Chondrocyte (in vitro differentiated cells): ENCODE results near the gene RIPPLY1. TPM values are rescaled to one million over a fixed set of nuclear protein-coding genes. Genes with fewer than 3 reads are reported as not detected.

ENCODE experiments used
- DNase-seq: peaks from one replicate; pipeline ENCODE4 v3.0.0; 2021; ENCODE audit warnings: mixed read lengths, low spot score
- H3K27ac Mint-ChIP-seq: one replicate; pipeline ENCODE4 v1.8.0; 2021; ENCODE audit warnings: mild to moderate bottlenecking, moderate library complexity, mixed read lengths; ENCODE audit not compliant: unreplicated experiment
- H3K27me3 Mint-ChIP-seq: 2 replicates; pipeline ENCODE4 v1.8.0; 2021; ENCODE audit warnings: low read depth, mixed read lengths
- H3K36me3 Mint-ChIP-seq: 2 replicates; pipeline ENCODE4 v1.8.0; 2021; ENCODE audit warnings: low read depth, mixed read lengths
- H3K4me1 Mint-ChIP-seq: 2 replicates; pipeline ENCODE4 v1.8.0; 2021; ENCODE audit warnings: low read depth, mild to moderate bottlenecking, mixed read lengths
- H3K4me3 Mint-ChIP-seq: one replicate; pipeline ENCODE4 v1.8.0; 2021; ENCODE audit warnings: mild to moderate bottlenecking, moderate library complexity, mixed read lengths; ENCODE audit not compliant: unreplicated experiment
- H3K9me3 Mint-ChIP-seq: 2 replicates; pipeline ENCODE4 v1.8.0; 2021; ENCODE audit warnings: low read depth, mixed read lengths
- long read RNA-seq: library from polyadenylated mRNA; stranded (forward); transcript quantifications from one replicate; pipeline ENCODE4 v2.0.0, GENCODE V29; 2021
- total RNA-seq: library from RNA; stranded (reverse); gene quantifications from 3 replicates; pipeline ENCODE4 v1.2.1, GENCODE V29; 2021
- TF ChIP-seq, protein P1 (sequence below): fragments of 200-600 bp; sonication (generic); IDR thresholded peaks from 2 replicates; pipeline ENCODE4 v1.5.0; 2021; ENCODE audit warnings: antibody characterized with exemption, mild to moderate bottlenecking, moderate library complexity

Gene RIPPLY1
- not detected in 3 replicates for total RNA-seq
- long read RNA-seq: 0 reads

- Mint-ChIP-seq H3K27ac (no peak within 1 kb of the TSS), H3K27me3 (no peaks in the 10 kb centered on the region), H3K9me3 (no peaks in the 10 kb centered on the region)
These were observed at the start of gene RIPPLY1 for GRCh38 chrX:106903291-106903824. Gene RIPPLY1, minus strand, starts transcription at chrX:106903341. Its CDS starts 54 bp downstream, at chrX:106903287.

DNA sequence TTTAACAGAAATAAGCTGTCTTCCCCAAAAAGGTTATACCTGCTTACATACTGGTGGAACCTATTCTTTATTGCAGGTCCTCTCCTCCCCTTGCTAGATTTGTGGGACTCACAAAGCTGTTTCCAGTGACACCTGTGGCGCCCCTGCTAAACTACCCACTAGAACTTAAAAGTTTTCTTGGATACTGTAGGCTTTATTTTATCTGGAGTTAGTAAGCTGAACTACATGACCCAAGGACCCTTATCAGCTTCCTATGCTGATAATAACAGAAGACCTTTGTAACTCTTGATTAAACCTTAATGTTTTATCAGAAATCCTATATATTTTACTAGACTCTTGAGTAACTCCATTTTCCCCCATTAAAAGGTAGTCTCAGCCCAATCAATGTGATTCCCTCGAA, 49.4 kb upstream of the RIPPLY1 start:
- TF ChIP-seq, protein P1, sequence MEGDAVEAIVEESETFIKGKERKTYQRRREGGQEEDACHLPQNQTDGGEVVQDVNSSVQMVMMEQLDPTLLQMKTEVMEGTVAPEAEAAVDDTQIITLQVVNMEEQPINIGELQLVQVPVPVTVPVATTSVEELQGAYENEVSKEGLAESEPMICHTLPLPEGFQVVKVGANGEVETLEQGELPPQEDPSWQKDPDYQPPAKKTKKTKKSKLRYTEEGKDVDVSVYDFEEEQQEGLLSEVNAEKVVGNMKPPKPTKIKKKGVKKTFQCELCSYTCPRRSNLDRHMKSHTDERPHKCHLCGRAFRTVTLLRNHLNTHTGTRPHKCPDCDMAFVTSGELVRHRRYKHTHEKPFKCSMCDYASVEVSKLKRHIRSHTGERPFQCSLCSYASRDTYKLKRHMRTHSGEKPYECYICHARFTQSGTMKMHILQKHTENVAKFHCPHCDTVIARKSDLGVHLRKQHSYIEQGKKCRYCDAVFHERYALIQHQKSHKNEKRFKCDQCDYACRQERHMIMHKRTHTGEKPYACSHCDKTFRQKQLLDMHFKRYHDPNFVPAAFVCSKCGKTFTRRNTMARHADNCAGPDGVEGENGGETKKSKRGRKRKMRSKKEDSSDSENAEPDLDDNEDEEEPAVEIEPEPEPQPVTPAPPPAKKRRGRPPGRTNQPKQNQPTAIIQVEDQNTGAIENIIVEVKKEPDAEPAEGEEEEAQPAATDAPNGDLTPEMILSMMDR: no peak
- DNase-seq: no peak
- no peaks in the 10 kb centered on the region for H3K9me3 Mint-ChIP-seq
- H3K27ac Mint-ChIP-seq: no peak overlapping the region
- H3K4me1 Mint-ChIP-seq: peaks cover 13% of the 10 kb centered on the region
- H3K36me3 Mint-ChIP-seq: no peaks in the 10 kb centered on the region
- no peaks in the 10 kb centered on the region for H3K27me3 Mint-ChIP-seq
- H3K4me3 Mint-ChIP-seq: no peak overlapping the region

More at GRCh38 chrX:106903291-106903824, at the start of gene RIPPLY1:
- TF ChIP-seq, protein P1: no peak
- H3K4me1 Mint-ChIP-seq: no peaks in the 10 kb centered on the region
- no peak within 1 kb of the TSS for H3K4me3 Mint-ChIP-seq
- DNase-seq: no peak
- H3K36me3 Mint-ChIP-seq: peaks cover 2% of the 10 kb centered on the region

DNA sequence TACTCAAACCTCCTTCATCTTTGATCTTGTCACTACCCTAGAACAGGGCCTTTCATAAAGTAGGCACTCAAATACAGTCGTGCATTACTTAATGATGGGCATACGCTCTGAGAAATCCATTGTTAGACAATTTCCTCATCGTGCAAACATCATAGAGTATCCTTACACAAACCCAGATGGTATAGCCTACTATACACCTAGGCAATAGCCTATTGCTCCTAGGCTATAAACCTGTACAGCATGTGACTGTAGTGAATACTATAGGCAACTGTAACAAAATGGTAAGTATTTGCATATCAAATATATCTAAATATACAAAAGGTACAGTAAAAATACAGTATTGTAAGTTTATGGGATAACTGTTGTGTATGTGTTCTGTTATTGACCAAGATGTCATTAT, 48.9 kb upstream of the RIPPLY1 start:
- no peak overlapping the region for H3K27ac Mint-ChIP-seq
- no peak for DNase-seq
- no peaks in the 10 kb centered on the region for H3K9me3 Mint-ChIP-seq
- no peaks in the 10 kb centered on the region for H3K27me3 Mint-ChIP-seq
- TF ChIP-seq, protein P1: no peak
- H3K4me1 Mint-ChIP-seq: peaks cover 13% of the 10 kb centered on the region
- H3K36me3 Mint-ChIP-seq: no peaks in the 10 kb centered on the region
- no peak overlapping the region for H3K4me3 Mint-ChIP-seq

DNA sequence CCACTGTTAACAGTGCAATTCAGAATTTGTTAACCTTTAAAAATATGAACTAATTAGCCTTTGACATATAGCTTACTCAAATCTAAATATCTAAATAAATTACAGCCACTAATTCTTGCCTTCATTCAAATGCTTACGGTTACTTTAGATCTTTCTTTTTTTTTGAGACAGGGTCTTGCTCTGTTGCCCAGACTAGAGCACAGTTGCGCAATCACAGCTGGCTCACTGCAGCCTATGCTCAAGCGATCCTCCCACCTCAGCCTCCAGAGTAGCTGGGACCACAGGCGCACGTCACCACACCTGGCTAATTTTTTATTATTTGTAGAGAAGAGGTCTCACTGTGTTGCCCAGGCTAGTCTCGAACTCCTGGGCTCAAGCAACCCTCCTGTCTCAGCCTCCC, 48.1 kb upstream of the RIPPLY1 start:
- Mint-ChIP-seq H3K9me3 (no peaks in the 10 kb centered on the region), H3K36me3 (no peaks in the 10 kb centered on the region), H3K27ac (no peak overlapping the region), H3K4me1 (peaks cover 13% of the 10 kb centered on the region), H3K4me3 (no peak overlapping the region), H3K27me3 (no peaks in the 10 kb centered on the region)
- no peak for DNase-seq
- TF ChIP-seq, protein P1: no peak

GRCh38 chrX:106950381-106950780, 47.2 kb upstream of the RIPPLY1 start:
- TF ChIP-seq, protein P1: no peak
- Mint-ChIP-seq H3K27me3 (no peaks in the 10 kb centered on the region), H3K4me1 (peaks cover 9% of the 10 kb centered on the region), H3K4me3 (no peak overlapping the region), H3K36me3 (no peaks in the 10 kb centered on the region), H3K9me3 (no peaks in the 10 kb centered on the region), H3K27ac (no peak overlapping the region)
- DNase-seq: no peak
